GM18508 (cell line): ENCODE measurements around the gene COQ7.

Experiments
- ATAC-seq: cut with Tn5 transposase; IDR thresholded peaks from one replicate; pipeline ENCODE4 v1.9.1; 2021; ENCODE audit warnings: moderate number of reproducible peaks; ENCODE audit not compliant: insufficient read depth, unreplicated experiment

Gene COQ7

DNA sequence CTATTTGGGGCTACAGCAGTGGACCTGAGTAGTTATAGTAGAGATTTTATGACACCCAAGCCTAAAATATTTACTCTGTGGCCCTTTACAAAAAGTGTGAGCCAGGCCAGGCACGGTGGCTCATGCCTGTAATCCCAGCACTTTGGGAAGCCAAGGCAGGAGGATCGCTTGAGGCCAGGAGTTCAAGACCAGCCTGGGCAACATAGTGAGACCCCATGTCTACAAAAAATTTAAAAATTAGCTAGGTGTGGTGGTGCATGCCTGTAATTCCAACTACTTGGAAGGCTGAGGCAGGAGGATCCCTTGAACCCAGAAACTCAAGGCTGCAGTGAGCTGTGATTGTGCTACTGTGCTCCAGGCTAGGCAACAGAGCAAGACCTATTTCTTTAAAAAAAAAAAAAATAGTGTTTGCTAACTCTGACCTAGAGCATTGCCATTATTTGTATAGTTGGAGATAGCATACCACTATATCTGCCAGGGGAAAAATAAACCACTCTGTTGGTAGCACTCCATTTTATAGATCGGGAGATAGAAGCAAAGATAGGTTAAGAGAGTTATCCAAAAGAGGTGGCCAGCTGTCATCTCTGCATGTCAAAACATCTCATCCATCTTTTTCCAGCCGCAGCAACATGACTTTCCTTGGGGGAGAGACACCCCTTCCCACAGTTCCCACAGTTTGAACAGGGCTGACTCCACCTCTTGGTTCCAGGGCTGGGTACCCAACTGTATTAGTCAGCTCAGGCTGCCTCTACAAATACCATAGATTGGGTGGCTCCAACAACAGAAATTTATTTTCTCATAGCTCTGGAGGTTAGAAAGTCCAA is 43.3 kb downstream of the COQ7 start:
- no peak for ATAC-seq

DNA sequence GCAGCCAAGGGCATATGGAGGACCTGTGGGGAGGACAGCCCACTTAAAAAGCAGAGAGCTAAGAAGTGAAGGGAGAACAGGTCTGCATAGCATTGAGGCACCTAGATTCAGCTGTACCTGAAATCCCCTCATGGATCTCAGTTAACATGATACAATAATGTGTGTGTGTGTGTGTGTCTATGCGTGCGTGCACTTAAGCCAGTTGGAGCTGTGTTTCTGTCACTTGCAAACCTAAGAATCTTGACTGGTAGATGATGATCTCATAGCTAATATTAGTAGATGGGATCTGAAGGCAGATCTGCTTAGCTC is 44.6 kb downstream of the COQ7 start:
- ATAC-seq, result no peak

DNA sequence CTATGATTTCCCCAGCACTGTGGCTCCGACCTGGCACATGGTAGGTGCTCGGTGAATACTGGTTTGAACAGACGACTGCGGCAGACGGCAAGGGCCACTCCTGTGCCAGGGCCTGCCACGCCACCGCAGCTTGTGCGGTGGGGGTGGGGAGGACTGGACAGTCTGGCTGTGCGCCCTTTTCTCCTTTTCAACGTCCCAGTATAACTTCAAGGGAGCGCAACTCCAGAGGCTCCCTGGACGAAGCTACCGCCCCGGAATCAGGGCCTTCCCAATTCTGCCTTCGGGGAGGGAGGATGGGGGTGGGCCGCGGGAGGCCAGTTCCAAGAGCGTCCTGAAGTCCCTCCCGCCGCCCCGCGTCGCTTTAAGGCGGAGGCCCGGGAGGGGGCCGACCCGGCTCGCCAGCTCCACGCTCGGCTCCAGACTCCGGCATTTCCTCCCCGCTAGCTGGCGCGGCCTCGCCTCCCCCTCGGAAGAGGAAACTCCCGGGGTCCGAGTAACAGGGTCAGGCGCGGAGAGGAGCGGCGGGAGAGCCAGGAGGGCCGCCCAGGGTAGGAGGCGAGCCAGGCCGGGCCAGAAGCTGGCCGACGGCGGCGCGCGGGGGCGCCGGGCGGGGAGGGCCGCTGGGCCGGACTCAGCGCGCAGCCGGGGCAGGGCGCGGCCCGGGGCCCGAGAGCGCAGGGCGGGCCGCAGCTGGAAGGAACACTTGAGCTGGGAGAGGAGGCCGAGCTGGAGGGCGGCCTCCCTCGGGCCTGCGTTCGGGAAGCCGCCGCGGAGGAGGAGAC is 46.4 kb downstream of the COQ7 start, which contains the start of gene ITPRIPL2:
Gene ITPRIPL2, plus strand, starts transcription at position 388 of the 782 bp plus-strand sequence. CDS start 498 bp downstream, outside the sequence.
- ATAC-seq, result no peak

DNA sequence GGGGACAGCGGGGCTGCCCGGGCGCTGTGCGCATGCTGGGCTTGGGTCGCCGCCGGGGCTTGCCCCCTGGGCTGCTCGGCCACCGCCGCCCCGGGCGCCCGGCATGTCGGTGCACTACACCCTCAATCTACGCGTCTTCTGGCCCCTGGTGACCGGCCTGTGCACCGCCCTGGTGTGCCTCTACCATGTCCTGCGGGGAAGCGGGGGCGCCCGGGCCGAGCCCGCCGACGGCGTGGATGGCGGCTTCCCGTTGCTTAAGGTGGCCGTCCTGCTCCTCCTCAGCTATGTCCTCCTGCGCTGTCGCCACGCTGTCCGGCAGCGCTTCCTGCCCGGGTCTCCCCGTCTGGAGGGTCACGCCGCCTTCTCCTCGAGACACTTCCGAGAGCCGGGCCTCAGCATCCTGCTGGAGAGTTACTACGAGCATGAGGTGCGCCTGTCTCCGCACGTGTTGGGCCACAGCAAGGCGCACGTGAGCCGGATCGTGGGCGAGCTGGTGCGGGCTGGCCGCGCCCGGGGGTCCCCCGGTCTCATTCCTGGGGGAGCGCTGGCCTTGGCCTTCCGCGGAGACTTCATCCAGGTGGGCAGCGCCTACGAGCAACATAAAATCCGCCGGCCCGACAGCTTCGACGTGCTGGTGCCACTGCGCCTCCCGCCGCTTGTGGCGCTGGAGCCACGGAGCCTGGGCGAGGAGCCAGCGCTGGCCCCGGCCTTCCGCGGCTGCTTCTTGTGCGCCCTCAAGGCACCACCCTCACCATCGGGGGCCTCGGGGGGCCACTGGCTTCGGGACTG is 47.1 kb downstream of the COQ7 start:
- ATAC-seq, result no peak

DNA sequence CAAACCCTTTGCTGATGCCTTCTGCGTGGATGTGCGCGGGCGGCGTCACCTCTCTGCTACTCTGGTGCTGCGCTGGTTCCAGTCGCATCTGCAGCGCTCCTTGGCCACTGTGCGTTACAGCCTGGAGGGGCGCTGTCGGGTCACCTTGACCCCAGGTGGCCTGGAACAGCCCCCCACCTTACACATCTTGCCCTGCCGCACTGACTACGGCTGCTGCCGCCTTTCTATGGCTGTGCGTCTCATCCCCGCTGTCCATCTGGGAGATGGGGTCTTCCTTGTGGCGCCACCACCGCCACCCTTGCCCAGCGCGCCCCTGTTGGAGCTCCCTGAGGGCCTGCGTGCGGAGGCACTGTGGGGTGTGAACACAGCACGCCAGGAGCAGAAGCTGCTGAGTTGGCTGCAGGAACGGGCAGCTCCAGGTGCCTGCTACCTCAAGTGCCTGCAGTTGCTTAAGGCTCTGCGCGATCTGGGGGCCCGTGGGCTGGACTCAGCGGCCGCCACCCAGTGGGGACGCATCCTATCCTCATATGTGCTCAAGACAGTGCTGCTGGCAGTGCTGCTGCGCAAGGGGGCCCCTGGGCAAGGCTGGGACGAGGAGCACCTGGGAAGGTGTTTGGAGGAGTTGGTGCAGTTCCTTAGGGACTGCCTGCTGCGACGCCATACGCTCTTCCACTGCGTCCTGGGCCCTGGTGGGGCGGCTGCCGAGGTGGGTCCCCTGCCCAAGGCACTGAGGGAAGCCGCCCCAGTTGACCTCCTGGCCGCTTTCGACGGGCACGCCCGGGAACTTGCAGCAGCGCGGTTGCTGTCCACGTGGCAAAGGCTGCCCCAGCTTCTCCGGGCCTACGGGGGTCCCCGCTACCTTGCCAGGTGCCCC is 48.0 kb downstream of the COQ7 start:
- ATAC-seq, result no peak

DNA sequence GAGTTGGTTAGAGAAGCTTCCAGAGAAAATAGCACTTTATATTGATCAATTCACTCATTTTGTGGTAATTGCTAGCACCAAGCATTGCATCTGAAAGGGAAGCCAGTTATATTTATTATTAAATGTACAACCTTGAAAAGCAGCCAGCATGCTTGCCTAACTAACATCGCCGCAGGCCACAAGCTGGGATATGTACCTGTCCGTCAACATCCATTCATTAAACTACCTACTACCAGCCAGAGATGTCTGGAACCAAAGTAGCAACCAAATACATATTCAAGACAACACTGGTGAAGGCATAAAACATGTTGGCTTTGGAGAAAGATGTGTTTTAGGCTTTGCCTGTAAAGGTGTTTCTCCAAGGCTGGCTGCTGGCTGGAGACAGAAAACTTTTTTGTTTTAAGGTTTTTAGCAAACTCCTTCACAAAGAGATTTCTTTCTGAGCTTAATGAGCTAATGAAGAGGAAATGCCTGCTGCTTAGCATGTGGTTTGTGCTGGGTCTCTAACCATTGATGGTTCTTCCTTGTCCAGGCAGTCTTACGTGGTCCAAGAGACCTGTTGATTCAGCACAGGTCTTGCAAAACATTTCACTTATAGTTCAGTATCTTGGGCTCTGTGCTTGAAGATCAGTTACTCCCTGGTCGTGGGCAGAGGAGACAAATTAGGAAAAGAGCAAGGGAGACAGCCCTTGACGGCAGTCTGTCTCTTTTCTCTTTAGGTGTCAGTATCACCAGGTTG is 49.5 kb downstream of the COQ7 start:
- ATAC-seq, result no peak

DNA sequence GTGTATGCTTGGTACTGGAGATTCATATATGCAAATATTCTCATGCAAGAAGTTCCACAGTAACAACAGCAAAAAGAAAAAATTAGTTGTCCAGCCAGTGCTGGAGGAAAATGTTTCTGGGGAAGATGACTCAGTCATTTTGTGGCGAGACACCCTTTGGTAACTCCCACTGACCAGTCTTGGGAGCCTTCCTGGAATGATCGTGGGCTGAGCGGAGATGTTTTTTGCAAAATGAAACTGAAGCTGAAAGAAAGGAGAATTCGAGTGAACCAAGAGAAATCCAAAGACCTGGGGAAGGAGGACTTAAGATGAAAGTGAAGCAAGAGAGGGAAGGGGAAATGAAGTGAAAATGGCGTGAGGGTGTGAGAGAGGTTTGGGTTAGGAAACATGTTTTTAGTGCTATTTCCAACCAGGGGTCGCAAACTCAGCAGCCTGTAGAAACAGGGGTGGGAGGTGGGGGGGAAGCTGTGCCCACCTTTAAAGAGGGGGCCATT is 51.6 kb downstream of the COQ7 start:
- ATAC-seq, result no peak

DNA sequence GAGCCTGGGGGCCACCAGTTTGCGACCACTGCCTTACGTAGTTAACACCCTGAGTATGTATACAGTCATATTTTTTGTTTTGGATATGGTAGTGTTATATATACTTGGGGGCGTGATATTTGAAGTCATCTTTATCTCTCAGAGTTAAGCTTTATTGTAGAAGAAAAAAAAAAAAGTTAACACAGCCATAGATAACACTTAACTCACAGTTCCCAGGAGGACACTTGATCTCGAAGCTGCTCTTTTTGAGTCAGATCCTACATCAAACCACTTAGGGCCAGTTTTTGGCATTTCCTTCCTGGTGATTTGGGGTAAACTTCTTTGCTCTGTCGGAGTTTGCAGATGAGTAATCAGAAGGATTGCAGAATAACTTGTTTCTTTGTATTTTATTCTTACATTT is 52.1 kb downstream of the COQ7 start:
- no peak for ATAC-seq

DNA sequence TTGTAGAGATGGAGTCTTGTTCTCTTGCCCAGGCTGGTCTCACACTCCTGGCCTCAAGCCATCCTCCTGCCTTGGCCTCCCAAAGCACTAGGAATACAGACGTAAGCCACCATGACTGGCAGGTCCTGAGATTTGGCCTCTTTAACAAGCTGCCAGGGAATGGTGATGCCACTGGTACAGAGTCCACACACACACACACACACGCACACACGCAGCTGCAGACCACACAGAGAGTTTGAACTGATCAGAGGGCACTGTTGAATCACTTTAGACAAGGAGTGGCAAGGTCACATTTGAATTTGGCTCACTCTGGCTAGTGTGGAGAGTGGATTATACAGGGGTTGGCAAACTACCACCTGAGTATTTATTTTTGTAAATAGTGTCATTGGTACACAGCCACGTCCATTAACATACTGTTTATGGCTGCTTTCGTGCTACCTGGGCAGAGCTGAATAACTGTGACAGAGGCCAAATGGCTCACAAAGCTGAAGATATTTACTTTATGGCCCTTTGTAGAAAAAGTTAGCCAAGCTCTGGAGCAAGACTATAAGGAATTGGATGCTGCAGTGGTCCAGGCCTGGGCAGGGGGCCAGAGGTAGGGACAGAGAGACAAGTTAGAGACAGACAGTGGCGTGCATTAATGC is 56.2 kb downstream of the COQ7 start:
- ATAC-seq, result no peak

DNA sequence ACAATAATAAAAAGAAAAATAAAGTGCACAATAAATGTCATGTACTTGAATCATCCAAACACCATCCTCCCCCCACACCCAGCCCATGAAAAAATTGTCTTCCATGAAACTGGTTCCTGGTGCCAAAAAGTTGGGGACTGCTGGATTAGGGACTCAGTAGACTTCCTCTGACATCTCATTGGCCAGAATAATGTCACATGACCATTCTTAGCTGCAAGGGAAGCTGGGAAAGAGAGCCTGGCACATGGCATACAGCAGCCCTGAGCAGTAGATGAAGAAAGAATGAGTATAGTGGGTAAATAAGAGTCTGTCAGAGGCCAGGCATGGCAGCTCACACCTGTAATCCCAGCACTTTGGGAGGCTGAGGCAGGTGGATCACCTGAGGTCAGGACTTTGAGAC is 58.9 kb downstream of the COQ7 start:
- no peak for ATAC-seq

DNA sequence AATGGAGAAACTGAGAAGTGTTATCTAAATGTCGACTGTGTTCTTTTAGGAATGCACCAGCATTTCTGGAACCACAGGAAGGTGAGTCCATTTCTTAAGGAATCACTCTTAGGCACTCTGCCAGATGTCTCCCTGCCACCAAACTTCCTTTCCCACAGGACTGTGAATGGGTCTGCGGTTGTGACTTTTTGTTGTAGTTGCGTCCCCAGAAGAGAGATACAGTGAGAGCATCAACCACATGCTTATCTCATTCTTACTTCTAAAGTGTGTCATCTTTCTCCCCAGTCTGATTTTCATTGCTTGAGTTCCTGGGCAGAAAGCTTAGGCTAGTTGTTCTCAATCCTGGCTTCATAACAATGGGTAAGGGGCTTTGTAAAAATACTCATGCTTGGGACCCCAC is 59.8 kb downstream of the COQ7 start:
- ATAC-seq, result no peak

DNA sequence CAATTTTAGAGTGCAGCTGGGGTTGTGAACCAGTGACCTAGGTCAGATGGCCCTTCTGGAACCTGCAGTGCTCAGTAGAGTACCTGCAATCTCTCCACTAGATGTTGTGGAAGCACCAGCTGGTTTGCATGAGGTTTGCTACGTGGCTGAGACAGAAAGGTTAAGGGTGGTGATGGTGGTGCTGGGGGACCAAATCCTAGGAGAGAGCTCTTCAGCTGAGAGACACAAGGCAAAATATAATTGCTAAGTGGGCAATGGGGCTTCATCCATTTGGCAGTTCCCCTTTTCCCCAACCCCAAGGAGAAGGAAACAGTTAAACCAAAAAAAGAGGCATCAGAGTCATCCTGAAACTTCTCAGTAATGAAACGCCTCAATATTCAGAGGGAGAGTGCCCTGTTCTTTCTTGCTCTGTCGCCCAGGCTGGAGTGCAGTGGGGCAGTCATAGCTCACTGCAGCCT is 60.3 kb downstream of the COQ7 start:
- no peak for ATAC-seq

DNA sequence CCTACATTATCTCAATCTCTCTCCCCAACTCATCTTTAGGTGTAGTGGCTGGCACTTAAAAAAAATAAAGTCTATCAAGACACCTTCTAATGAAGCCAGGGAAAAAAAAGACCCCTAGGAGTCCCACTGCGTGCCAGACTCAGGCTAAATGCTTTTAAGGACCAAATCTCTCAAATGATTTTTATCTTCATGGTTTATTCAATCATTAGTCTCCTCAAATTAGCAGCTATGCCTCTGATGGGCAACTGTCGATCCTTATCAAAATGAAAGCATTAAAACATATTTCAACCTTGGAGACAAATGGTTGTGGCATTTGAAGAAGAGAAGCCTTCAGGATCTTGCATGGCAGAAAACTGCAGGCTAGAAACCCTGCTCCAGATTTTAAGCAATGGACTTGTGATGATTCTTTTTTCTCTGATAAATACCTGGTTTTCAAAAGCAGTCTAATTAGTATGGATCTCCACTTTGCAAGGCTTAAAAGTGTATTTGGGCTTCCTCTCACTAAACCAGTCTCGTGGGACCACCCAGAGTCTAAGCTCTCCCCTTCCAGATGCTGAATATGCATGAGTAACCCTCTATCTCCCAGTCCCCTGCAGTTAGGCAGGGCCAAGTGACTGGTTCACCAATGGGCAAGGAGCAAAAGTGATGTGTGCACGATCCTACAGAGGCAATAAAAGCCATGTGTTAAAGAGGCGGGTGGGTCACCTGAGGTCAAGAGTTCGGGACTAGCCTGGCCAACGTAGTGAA is 61.2 kb downstream of the COQ7 start:
- ATAC-seq, result no peak
